NCI-H1436 treated with DMSO at 0.1 percent for 48 hours (cell line): Measurements from ENCODE around the gene ESRRB.
"Not testable (repeated sequence)": the region's sequence is repeated elsewhere in the genome, so short reads cannot be mapped to it uniquely, and the experiment has no call there.

Experiments
- DNase-seq: peaks from one replicate; lab custom pipeline; 2025; lab: John Stamatoyannopoulos, UW

The ESRRB gene

GRCh38 chr14:76497550-76498462 lies 121.9 kb downstream of the ESRRB start:
- DNase-seq: no peak

GRCh38 chr14:76498463-76498935 lies 122.6 kb downstream of the ESRRB start:
- DNase-seq: no peak

DNA sequence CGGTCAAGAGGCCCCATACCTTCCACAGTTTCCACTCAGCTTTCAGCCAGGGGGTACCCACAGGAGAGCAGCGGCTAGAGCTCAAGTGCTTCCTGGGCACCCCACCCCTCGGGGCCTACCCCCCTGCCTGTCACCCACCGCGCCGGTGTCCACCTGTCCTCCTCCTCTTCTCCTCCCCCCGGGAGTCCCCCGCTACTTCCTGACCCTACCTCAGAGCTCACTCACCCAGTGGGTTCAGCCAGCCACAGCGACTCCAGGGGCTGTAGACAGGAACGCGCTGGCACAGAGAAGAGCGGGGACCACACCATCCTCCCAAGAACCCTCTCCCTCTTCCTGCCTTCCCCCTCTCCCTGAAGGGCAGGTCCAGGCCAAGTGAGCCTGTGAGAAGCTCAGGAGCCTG lies 123.0 kb downstream of the ESRRB start:
- DNase-seq: no peak

- no peak for DNase-seq
Measured at GRCh38 chr14:76499399-76499798, 123.5 kb downstream of the ESRRB start.

DNA sequence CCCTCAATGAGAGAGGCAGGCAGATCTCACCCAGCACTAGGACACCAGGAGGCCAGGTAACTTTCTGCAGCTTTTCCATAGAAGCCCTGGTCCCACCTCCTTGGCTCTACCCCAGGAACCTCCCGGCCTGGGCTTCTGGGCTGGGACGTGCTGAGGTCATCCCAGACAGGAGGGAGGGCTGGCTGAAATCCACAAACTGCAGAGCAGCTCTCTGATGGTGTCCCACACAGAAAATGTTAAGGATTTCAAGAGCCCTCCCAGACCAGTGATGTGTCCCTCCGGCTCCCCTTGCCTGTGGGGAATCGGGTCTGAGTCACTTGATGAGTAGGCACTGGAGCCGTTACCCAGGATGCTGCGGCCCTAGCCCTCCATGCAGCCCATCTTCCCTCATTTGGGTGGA lies 124.1 kb downstream of the ESRRB start:
- no peak for DNase-seq

DNA sequence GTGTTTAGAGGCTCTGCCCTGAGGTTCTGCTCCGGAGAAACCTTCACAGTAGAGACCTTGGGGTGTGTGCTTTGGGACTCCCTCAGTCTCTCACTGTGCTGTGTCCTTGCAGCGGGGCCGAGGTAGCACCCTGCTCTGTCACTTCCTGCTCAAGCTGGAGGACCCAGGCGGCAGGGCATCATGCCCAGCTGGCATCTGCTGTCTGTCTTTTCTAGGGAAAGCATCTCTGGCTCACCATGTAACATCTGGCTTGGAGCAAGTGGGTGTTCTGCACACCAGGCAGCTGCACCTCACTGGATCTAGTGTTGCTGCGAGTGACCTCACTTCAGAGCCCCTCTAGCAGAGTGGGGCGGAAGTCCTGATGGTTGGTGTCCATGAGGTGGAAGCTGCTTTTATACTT lies 124.5 kb downstream of the ESRRB start:
- no peak for DNase-seq

- no peak for DNase-seq
Measured at GRCh38 chr14:76501156-76501720, 125.3 kb downstream of the ESRRB start.

DNA sequence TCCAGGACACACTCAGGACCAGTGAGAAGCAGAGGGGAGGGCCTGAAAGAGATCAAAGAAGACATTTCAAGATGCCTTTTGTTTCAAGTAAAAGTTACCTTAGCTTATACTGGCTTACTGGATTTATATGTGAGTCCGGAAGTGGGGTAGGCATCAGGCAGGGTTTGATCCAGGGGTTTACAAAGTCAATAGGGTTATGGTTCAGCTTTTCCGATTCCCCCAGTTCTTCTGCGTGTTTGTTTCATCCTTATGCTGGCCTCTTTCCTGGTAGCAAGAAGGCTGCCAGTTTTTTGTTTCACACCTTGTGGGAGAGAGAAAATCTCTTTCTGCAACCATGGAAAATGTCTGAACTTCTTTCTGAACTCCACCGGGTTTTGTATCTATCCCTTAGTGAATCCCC lies 126.3 kb downstream of the ESRRB start:
- DNase-seq: no peak

DNA sequence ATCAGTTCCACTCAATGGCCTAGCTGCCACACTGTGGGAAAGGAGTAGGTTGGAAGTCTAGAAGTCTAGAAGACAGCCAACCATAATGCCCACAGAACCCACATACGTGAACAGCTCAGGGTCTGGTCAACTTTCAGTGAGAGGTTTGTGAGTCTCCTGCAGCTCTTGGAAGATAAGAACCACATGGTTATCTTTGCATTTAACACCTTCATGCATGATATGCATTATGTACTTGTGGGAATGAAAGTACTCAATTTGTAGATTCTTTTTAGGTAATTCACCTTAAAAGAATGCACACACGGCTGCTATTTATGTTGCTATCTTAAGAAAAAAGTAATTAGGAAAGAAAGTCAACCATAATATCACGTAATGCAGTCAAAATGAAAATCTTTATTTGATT lies 126.7 kb downstream of the ESRRB start:
- DNase-seq: no peak

GRCh38 chr14:76509311-76509710 lies 133.4 kb downstream of the ESRRB start:
- DNase-seq: no peak

DNA sequence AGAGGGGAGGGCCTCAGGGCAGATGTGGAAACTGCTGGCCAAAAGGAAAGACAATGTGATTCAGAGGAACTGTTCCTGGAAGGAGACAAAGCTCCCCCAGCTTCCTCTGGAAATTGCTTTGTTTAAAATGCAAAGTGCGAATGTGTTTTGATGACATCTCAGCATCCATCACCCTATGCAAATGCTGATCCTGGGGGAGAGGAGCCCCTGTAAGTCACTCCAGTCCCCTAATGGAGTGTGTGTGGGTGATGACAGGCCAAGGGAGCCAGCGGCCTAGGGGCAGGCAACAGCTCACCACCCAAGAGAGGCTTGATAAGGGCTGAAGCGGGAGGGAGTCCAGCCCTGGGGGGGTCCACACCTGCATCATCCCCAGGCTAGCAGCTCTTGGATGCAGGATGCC lies 134.2 kb downstream of the ESRRB start:
- DNase-seq: no peak

DNA sequence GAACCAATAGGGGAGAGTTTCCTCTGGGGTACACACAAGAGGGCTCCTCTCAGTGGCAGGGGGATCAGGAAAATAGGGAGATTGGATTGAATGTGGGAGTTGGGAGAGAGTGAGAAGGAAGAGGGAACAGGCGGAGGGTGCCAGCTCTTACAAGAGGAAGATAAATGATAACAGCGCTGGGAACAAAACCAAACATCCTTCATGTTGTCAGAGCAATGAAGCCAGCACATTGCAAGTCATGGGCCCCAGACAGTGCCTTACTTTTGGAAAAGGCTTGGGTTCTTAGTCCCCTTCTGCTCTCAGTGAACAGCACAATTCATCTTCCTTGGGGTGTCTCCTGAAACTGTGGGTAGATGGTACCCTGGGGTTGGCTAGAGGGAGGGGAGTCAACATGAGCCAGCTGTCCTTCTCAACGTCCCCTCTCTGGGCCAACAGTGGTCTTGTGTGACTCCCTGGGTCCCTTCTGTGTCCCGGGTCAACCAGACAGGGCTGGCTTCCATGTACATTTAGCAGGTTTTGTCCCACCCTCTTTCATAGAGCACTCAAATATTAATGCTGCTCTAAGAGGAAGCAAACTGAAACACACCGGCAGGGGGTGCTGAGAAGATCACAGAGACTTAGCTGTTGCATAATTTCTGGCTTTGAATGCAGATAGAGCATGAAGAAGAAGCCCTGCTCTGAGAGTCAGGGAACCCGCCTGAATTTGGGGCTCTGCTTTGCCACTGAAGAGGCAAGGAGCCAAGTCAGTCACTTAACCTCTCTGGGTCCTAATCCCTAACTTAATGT lies 138.5 kb downstream of the ESRRB start:
- no peak for DNase-seq

GRCh38 chr14:76516884-76517283 lies 140.9 kb downstream of the ESRRB start:
- no peak for DNase-seq

- DNase-seq: no peak
Measured at GRCh38 chr14:76518366-76518765, 142.4 kb downstream of the ESRRB start.

DNA sequence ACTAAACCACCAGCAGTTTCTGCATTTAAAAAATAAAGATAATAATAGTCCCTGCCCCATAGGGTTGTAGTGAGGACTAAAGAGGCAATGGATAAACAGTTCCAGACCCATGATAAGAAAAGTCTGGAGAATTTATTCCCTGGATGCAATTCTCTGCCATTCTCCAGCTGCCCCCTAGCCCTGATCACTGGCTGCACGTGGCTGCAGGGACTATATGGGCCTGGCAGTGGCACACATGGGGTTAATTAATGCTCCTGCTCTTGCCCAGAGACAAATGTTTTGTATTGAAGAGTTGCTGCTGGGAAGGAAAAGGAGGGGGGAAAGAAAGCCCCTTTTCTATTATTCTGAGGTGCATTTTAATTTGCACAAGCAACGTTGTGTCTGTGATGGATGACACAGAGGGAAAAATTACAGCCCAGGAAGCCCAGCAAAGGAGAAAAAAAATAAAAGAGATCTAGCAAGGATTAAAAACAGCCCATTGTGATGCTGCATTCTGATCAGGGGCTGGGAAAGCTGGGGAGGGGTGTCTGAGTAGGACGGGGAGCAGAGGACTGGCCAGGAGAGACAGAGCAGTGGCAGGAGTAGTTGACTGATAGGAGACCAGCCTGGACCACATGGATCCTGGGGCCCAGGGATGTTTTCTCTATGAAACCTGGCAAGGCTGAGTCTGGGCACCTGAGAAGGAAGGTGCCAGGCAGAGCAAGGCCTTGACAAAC lies 149.3 kb downstream of the ESRRB start:
- no peak for DNase-seq

DNA sequence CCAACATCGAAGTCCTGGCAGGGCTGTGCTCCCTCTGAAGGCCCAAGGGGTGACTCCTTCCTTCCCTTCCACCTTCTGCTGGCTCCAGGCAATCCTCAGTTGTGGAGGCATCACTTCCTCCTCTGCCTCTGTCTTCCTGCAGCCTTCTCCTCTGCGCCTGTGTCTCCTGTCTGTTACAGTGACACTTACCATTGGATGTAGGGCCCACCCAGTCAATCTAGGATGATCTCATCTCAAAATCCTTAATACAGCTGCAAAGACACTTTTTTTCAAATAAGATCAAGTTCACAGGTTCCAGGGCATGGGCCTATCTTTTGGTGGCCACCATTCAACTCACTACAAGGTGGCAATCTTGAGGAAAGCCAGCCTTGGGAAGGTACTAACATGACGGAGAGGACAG lies 155.1 kb downstream of the ESRRB start:
- no peak for DNase-seq

GRCh38 chr14:76531821-76532318 lies 155.9 kb downstream of the ESRRB start:
- no peak for DNase-seq

- not testable (repeated sequence) for DNase-seq
Measured at GRCh38 chr14:76536636-76537035, 160.7 kb downstream of the ESRRB start.

- DNase-seq: no peak
Measured at GRCh38 chr14:76537906-76538647, 162.1 kb downstream of the ESRRB start.

- DNase-seq: no peak
Measured at GRCh38 chr14:76538648-76539008, 162.7 kb downstream of the ESRRB start.

DNA sequence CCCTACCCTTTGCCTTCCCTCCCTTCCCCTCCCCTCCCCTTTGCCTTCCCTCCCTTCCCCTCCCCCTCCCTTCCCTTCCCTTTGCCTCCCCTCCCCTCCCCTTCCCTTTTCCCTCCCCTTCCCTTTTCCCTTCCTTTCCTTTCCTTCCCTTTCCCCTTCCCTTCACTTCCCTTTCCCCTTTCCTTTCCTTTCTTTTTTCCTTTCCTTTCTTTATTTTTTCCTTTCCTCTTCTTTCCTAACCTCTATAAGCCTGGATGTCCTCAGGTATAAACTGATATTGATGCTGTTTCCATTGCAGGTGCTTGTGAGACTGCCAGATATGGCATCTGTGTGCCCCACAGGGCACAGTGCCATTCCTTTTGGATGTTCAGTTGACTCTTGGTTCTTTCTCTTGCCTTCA lies 163.2 kb downstream of the ESRRB start:
- DNase-seq: no peak
